HEK293 (cell line): Measurements from ENCODE around the gene BCAR1.

ENCODE experiments used
- CTCF ChIA-PET: fragments of 350-600 bp; formaldehyde crosslinking; extraction: SDS; loops from one replicate; lab custom pipeline; 2021; ENCODE audit warnings: antibody characterized with exemption; lab: Yijun Ruan, JAX
- POLR2A ChIA-PET: fragments of 300-600 bp; formaldehyde crosslinking; extraction: SDS; loops from one replicate; lab custom pipeline; 2020; ENCODE audit warnings: antibody characterized with exemption, inconsistent platforms; lab: Yijun Ruan, JAX
- H3K27ac ChIP-seq: fragments of 200-500 bp; sonication (Bioruptor generic); 2 replicates; pipeline ENCODE4 v1.5.1; 2014; ENCODE audit warnings: low read depth, low read length, control low read depth, inconsistent platforms; ENCODE audit errors: extremely low read depth
- H3K36me3 ChIP-seq, 2 experiments: fragments of 200-500 bp in 1 of 2; sonication (Bioruptor generic) in 1 of 2; 1 replicate in 1 of 2; 2 replicates in 1 of 2; pipeline ENCODE4 v1.5.1; 2014 to 2017; ENCODE audit warnings: inconsistent platforms in 2 of 2, low read length in 2 of 2; ENCODE audit not compliant: control insufficient read depth in 2 of 2, insufficient read depth in 1 of 2
- H3K4me1 ChIP-seq: fragments of 200-500 bp; sonication (Bioruptor generic); 2 replicates; pipeline ENCODE4 v1.5.1; 2014; ENCODE audit warnings: mild to moderate bottlenecking, low read length, inconsistent platforms; ENCODE audit not compliant: control insufficient read depth, insufficient read depth
- H3K4me3 ChIP-seq: 2 replicates; pipeline ENCODE4 v1.5.1; 2011; ENCODE audit warnings: low read depth, mild to moderate bottlenecking, control low read depth, low read length, moderate library complexity
- H3K9me3 ChIP-seq: fragments of 200-500 bp; sonication (Bioruptor generic); 2 replicates; pipeline ENCODE4 v1.5.1; 2014; ENCODE audit warnings: low read depth, low read length, inconsistent platforms; ENCODE audit not compliant: control insufficient read depth, insufficient read depth
- BCL11B ChIP-seq: fragments of 450-650 bp; formaldehyde crosslinking; IDR thresholded peaks from 2 replicates; pipeline ENCODE4 v1.5.1; 2016; ENCODE audit warnings: low read depth, missing biosample characterization, missing genetic modification characterization
- EGR2 ChIP-seq: fragments of 450-650 bp; formaldehyde crosslinking; IDR thresholded peaks from 2 replicates; pipeline ENCODE4 v1.5.1; 2016; ENCODE audit warnings: low read depth, missing biosample characterization, missing genetic modification characterization
- GLIS1 ChIP-seq: fragments of 450-650 bp; formaldehyde crosslinking; IDR thresholded peaks from 2 replicates; pipeline ENCODE4 v1.5.1; 2016; ENCODE audit warnings: missing biosample characterization, missing genetic modification characterization
- GLIS2 ChIP-seq: fragments of 450-650 bp; formaldehyde crosslinking; IDR thresholded peaks from 2 replicates; pipeline ENCODE4 v1.5.1; 2016; ENCODE audit warnings: missing biosample characterization, missing genetic modification characterization
- HOXC10 ChIP-seq: sonication (generic); formaldehyde crosslinking; IDR thresholded peaks from 2 replicates; pipeline ENCODE4 v1.8.1; 2023; ENCODE audit warnings: mild to moderate bottlenecking, missing genetic modification reagents
- ZFHX2 ChIP-seq: fragments of 450-650 bp; formaldehyde crosslinking; conservative IDR thresholded peaks from 2 replicates; pipeline ENCODE4 v1.5.1; 2016; ENCODE audit warnings: missing biosample characterization, missing genetic modification characterization
- ZIC2 ChIP-seq: fragments of 450-650 bp; formaldehyde crosslinking; IDR thresholded peaks from 2 replicates; pipeline ENCODE4 v1.5.1; 2016; ENCODE audit warnings: missing biosample characterization, missing genetic modification characterization
- ZNF169 ChIP-seq: fragments of 450-650 bp; formaldehyde crosslinking; IDR thresholded peaks from 2 replicates; pipeline ENCODE4 v1.5.1; 2016; ENCODE audit warnings: missing biosample characterization, missing genetic modification characterization
- ZNF214 ChIP-seq: fragments of 450-650 bp; formaldehyde crosslinking; IDR thresholded peaks from 2 replicates; pipeline ENCODE4 v1.5.1; 2017; ENCODE audit warnings: missing biosample characterization, mild to moderate bottlenecking, missing genetic modification characterization, borderline replicate concordance
- ZNF23 ChIP-seq: fragments of 450-650 bp; formaldehyde crosslinking; IDR thresholded peaks from 2 replicates; pipeline ENCODE4 v1.5.1; 2016; ENCODE audit warnings: missing biosample characterization, missing genetic modification characterization, borderline replicate concordance
- ZNF324 ChIP-seq: fragments of 450-650 bp; formaldehyde crosslinking; IDR thresholded peaks from 2 replicates; pipeline ENCODE4 v1.5.1; 2016; ENCODE audit warnings: missing biosample characterization, missing genetic modification characterization
- ZNF341 ChIP-seq: fragments of 450-650 bp; formaldehyde crosslinking; IDR thresholded peaks from 2 replicates; pipeline ENCODE4; 2016; ENCODE audit warnings: low read depth, missing biosample characterization, missing genetic modification characterization
- ZNF37A ChIP-seq: fragments of 450-650 bp; IDR thresholded peaks from 2 replicates; pipeline ENCODE4 v1.5.1; 2018; ENCODE audit warnings: missing biosample characterization, missing genetic modification characterization
- ZNF501 ChIP-seq: fragments of 450-650 bp; formaldehyde crosslinking; IDR thresholded peaks from 2 replicates; pipeline ENCODE4 v1.5.1; 2016; ENCODE audit warnings: missing biosample characterization, missing genetic modification characterization
- ZNF549 ChIP-seq: fragments of 450-650 bp; IDR thresholded peaks from 2 replicates; pipeline ENCODE4 v1.5.1; 2018; ENCODE audit warnings: missing biosample characterization, missing genetic modification characterization, mild to moderate bottlenecking, inconsistent platforms, moderate library complexity
- ZNF555 ChIP-seq: fragments of 450-650 bp; formaldehyde crosslinking; conservative IDR thresholded peaks from 2 replicates; pipeline ENCODE4 v1.5.1; 2017; ENCODE audit warnings: missing biosample characterization, mild to moderate bottlenecking, missing genetic modification characterization, inconsistent platforms
- ZNF596 ChIP-seq: fragments of 450-650 bp; IDR thresholded peaks from 2 replicates; pipeline ENCODE4 v1.5.0; 2018; ENCODE audit warnings: missing biosample characterization, mild to moderate bottlenecking, missing genetic modification characterization, moderate library complexity
- ZNF777 ChIP-seq: fragments of 450-650 bp; formaldehyde crosslinking; IDR thresholded peaks from 2 replicates; pipeline ENCODE4 v1.5.1; 2017; ENCODE audit warnings: missing biosample characterization, missing genetic modification characterization, borderline replicate concordance
- TF ChIP-seq, protein P1 (sequence below): fragments of 450-650 bp; formaldehyde crosslinking; IDR thresholded peaks from 2 replicates; pipeline ENCODE4 v1.5.1; 2016; ENCODE audit warnings: missing biosample characterization, missing genetic modification characterization, low read depth
- TF ChIP-seq, protein P2 (sequence below): fragments of 450-650 bp; formaldehyde crosslinking; IDR thresholded peaks from 2 replicates; pipeline ENCODE4 v1.5.1; 2016; ENCODE audit warnings: missing biosample characterization, missing genetic modification characterization
- TF ChIP-seq, protein P3 (sequence below): fragments of 450-650 bp; formaldehyde crosslinking; IDR thresholded peaks from 2 replicates; pipeline ENCODE4 v1.5.1; 2016; ENCODE audit warnings: missing biosample characterization, missing genetic modification characterization
- TF ChIP-seq, protein P4 (sequence below): fragments of 450-650 bp; formaldehyde crosslinking; IDR thresholded peaks from 2 replicates; pipeline ENCODE4 v1.5.1; 2016; ENCODE audit warnings: missing biosample characterization, missing genetic modification characterization

The BCAR1 gene

DNA sequence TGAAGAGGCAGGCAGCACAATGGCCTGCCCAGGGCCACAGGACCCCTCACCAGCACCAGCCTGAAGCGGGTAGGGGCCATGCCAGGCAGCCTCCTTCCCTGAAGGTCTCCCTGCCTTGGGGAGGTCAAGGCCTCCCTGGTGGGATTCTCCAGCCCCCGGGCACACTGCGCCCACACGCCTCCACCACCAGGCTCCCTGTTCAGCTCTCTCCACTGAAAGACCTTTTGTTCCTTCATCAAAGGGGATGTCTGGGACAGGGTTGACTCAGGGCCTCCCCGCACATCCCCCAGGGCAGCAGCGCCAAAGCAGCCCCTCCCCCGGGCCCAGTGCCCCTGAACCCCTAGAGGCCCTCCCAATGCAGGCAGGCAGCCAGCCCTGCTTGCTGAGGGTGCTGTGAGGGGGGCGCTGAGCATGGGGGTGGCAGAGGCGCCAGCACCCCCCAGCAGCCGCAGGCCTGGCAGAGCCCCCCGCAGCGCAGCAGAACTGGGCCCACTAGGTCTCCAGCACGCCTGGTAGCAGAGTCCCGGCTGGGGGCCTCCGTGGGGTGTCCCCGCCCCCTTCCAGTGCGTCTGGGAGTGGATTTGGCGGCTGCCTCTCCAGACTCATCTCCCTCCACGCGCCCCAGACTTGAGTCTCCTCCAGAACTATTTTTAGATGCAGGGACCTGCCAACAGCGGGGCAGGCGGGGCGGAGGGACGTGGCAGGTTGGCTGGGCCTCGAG lies 13.1 kb downstream of the BCAR1 start:
- Histone ChIP-seq H3K4me1 (peaks cover 4% of the 10 kb centered on the region; the same call in 1 of the 2 replicates), H3K27ac (0 out of 2 replicates have a peak overlapping the region, but pooled peaks have one; percentile 17), H3K36me3 (peaks cover under 1 to 82% of the 10 kb centered on the region in 2 experiments; a peak in 2 of 3 replicates), H3K4me3 (no peak overlapping the region), H3K9me3 (no peaks in the 10 kb centered on the region)
- ChIA-PET POLR2A (no interaction called here), CTCF (interaction anchor here (0.6 to 0.8 kb wide), 3 partner anchors 39 to 165 kb away, joined by 3 to 4 read pairs (median 4); no protein-coding TSS in a partner anchor)
- TF ChIP-seq, protein P1, sequence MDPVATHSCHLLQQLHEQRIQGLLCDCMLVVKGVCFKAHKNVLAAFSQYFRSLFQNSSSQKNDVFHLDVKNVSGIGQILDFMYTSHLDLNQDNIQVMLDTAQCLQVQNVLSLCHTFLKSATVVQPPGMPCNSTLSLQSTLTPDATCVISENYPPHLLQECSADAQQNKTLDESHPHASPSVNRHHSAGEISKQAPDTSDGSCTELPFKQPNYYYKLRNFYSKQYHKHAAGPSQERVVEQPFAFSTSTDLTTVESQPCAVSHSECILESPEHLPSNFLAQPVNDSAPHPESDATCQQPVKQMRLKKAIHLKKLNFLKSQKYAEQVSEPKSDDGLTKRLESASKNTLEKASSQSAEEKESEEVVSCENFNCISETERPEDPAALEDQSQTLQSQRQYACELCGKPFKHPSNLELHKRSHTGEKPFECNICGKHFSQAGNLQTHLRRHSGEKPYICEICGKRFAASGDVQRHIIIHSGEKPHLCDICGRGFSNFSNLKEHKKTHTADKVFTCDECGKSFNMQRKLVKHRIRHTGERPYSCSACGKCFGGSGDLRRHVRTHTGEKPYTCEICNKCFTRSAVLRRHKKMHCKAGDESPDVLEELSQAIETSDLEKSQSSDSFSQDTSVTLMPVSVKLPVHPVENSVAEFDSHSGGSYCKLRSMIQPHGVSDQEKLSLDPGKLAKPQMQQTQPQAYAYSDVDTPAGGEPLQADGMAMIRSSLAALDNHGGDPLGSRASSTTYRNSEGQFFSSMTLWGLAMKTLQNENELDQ (tag by site-specific recombination) = no peak
- TF ChIP-seq ZNF341 (tag by site-specific recombination) (no peak), BCL11B (tag by site-specific recombination) (no peak), ZNF777 (tag by site-specific recombination) (no peak), ZNF23 (no peak), ZIC2 (tag by site-specific recombination) (peak; percentile 33), GLIS1 (peak; percentile 91), ZNF214 (no peak), ZNF549 (tag by site-specific recombination) (no peak), HOXC10 (CRISPR knock-in tag) (no peak), ZNF555 (tag by site-specific recombination) (no peak), GLIS2 (tag by site-specific recombination) (peak; percentile 35; the same call in 1 of the 2 replicates), ZNF37A (tag by site-specific recombination) (no peak), ZNF596 (tag by site-specific recombination) (no peak), ZNF324 (tag by site-specific recombination) (no peak), ZNF169 (tag by site-specific recombination) (no peak), EGR2 (tag by site-specific recombination) (peak; percentile 51; the same call in 1 of the 2 replicates), ZFHX2 (tag by site-specific recombination) (peak; percentile 47; the same call in 1 of the 2 replicates), ZNF501 (tag by site-specific recombination) (no peak)
- TF ChIP-seq, protein P2, sequence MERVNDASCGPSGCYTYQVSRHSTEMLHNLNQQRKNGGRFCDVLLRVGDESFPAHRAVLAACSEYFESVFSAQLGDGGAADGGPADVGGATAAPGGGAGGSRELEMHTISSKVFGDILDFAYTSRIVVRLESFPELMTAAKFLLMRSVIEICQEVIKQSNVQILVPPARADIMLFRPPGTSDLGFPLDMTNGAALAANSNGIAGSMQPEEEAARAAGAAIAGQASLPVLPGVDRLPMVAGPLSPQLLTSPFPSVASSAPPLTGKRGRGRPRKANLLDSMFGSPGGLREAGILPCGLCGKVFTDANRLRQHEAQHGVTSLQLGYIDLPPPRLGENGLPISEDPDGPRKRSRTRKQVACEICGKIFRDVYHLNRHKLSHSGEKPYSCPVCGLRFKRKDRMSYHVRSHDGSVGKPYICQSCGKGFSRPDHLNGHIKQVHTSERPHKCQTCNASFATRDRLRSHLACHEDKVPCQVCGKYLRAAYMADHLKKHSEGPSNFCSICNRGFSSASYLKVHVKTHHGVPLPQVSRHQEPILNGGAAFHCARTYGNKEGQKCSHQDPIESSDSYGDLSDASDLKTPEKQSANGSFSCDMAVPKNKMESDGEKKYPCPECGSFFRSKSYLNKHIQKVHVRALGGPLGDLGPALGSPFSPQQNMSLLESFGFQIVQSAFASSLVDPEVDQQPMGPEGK = peak; percentile 33; the same call in 1 of the 2 replicates
- TF ChIP-seq, protein P3, sequence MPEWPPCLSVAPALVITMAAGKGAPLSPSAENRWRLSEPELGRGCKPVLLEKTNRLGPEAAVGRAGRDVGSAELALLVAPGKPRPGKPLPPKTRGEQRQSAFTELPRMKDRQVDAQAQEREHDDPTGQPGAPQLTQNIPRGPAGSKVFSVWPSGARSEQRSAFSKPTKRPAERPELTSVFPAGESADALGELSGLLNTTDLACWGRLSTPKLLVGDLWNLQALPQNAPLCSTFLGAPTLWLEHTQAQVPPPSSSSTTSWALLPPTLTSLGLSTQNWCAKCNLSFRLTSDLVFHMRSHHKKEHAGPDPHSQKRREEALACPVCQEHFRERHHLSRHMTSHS (tag by site-specific recombination) = no peak
- TF ChIP-seq, protein P4, sequence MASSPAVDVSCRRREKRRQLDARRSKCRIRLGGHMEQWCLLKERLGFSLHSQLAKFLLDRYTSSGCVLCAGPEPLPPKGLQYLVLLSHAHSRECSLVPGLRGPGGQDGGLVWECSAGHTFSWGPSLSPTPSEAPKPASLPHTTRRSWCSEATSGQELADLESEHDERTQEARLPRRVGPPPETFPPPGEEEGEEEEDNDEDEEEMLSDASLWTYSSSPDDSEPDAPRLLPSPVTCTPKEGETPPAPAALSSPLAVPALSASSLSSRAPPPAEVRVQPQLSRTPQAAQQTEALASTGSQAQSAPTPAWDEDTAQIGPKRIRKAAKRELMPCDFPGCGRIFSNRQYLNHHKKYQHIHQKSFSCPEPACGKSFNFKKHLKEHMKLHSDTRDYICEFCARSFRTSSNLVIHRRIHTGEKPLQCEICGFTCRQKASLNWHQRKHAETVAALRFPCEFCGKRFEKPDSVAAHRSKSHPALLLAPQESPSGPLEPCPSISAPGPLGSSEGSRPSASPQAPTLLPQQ (tag by site-specific recombination) = 0 out of 2 replicates have a peak, but pooled peaks have one; percentile 32
